GM12878 (cell line): ENCODE results near the gene NOL4L. TPM values are rescaled to one million over a fixed set of nuclear protein-coding genes. Genes with fewer than 3 reads are reported as not detected.

Source experiments
- ATAC-seq: fragments of 200-7000 bp; cut with Tn5 transposase; 3 replicates; pipeline ENCODE4 v1.9.1; 2020; ENCODE audit warnings: mild to moderate bottlenecking, moderate library complexity
- BruUV-seq: library from RNA; stranded (reverse); fragments of 400-500 nt; replicated peaks from 2 replicates; lab custom pipeline; 2021; lab: Mats Ljungman, UMichigan
- CTCF ChIA-PET: fragments of 300-600 bp; sonication (Branson Sonifier 250); formaldehyde crosslinking; extraction: SDS; loops from one replicate; lab custom pipeline; 2021; ENCODE audit warnings: inconsistent platforms; lab: Yijun Ruan, JAX
- POLR2A ChIA-PET: fragments of 350-600 bp; formaldehyde crosslinking; extraction: SDS; loops from one replicate; lab custom pipeline; 2021; ENCODE audit warnings: inconsistent platforms; lab: Charles Lee
- RAD21 ChIA-PET: fragments of 300-600 bp; sonication (Branson Sonifier 250); formaldehyde crosslinking; loops from one replicate; lab custom pipeline; 2023; ENCODE audit warnings: antibody characterized with exemption; ENCODE audit not compliant: unreplicated experiment; lab: Charles Lee
- SMC1A ChIA-PET: fragments of 300-600 bp; sonication (Branson Sonifier 250); formaldehyde crosslinking; loops from one replicate; lab custom pipeline; 2023; ENCODE audit not compliant: unreplicated experiment, uncharacterized antibody; lab: Charles Lee
- DNase-seq: peaks from one replicate; pipeline ENCODE4 v3.0.0-alpha.2; 2011; ENCODE audit warnings: low read depth, low spot score
- FAIRE-seq: peaks from 3 replicates; lab custom pipeline; 2011; peaks lifted over from hg19 to GRCh38; lab: Jason Lieb, UNC
- H2AFZ ChIP-seq: 2 replicates; pipeline ENCODE4 v1.6.0; 2011; ENCODE audit warnings: low read depth, low read length, control low read depth; ENCODE audit not compliant: control insufficient read depth
- H3K27ac ChIP-seq: 2 replicates; pipeline ENCODE4 v1.5.1; 2011; ENCODE audit warnings: control low read depth; ENCODE audit not compliant: control insufficient read depth, insufficient read depth
- H3K27me3 ChIP-seq, 2 experiments: replicated peaks in 1 of 2; 2 replicates each; pipeline versions ENCODE4 v1.6.0 to v1.6.1; 2011; ENCODE audit warnings: low read length in 1 of 2; ENCODE audit not compliant: control insufficient read depth in 2 of 2, insufficient read depth in 2 of 2
- H3K36me3 ChIP-seq, 2 experiments: 2 replicates each; pipeline ENCODE4 v1.5.1; 2011; ENCODE audit warnings: low read length in 1 of 2; ENCODE audit not compliant: control insufficient read depth in 2 of 2, insufficient read depth in 2 of 2
- H3K4me1 ChIP-seq: 2 replicates; pipeline ENCODE4 v1.6.1; 2011; ENCODE audit warnings: mild to moderate bottlenecking, low read length, moderate library complexity, mixed read lengths; ENCODE audit not compliant: control insufficient read depth, insufficient read depth
- H3K4me2 ChIP-seq: 2 replicates; pipeline ENCODE4 v1.6.0; 2011; ENCODE audit warnings: control low read depth; ENCODE audit not compliant: control insufficient read depth, insufficient read depth
- H3K4me3 ChIP-seq: fragments of 200-600 bp; sonication (generic); 2 replicates; pipeline ENCODE4 v1.5.1; 2016
- H3K79me2 ChIP-seq: 2 replicates; pipeline ENCODE4 v1.6.0; 2011; ENCODE audit warnings: low read length; ENCODE audit not compliant: control insufficient read depth, insufficient read depth
- H3K9ac ChIP-seq: 2 replicates; pipeline ENCODE4 v1.8.0; 2011; ENCODE audit warnings: low read length, control low read depth, mixed read lengths; ENCODE audit not compliant: control insufficient read depth, insufficient read depth
- H3K9me3 ChIP-seq: replicated peaks from 3 replicates; pipeline ENCODE4 v1.5.1; 2011; ENCODE audit warnings: mild to moderate bottlenecking, low read length; ENCODE audit not compliant: control insufficient read depth, insufficient read depth
- H4K20me1 ChIP-seq: 2 replicates; pipeline ENCODE4 v1.6.0; 2011; ENCODE audit not compliant: control insufficient read depth, insufficient read depth
- CUX1 ChIP-seq: IDR thresholded peaks from 2 replicates; pipeline ENCODE4 v1.6.1; 2012; ENCODE audit warnings: improper control_type of control experiment, low read depth, low read length; ENCODE audit not compliant: insufficient replicate concordance
- HCFC1 ChIP-seq: fragments of 150-350 bp; IDR thresholded peaks from 2 replicates; pipeline ENCODE4 v1.6.1; 2014; ENCODE audit warnings: low read length
- IKZF2 ChIP-seq, 2 experiments: fragments of 450-650 bp; IDR thresholded peaks; 2 replicates each; pipeline ENCODE4 v1.6.1; 2017; ENCODE audit warnings: mild to moderate bottlenecking in 2 of 2, moderate library complexity in 2 of 2
- NFIC ChIP-seq: IDR thresholded peaks from 2 replicates; pipeline ENCODE4 v1.6.1; 2012; ENCODE audit warnings: low read depth, mild to moderate bottlenecking, inconsistent platforms, low read length, moderate library complexity
- RFX5 ChIP-seq: IDR thresholded peaks from 2 replicates; pipeline ENCODE4 v1.6.1; 2011; ENCODE audit warnings: low read depth, low read length, improper control_type of control experiment
- SIX5 ChIP-seq: IDR thresholded peaks from 2 replicates; pipeline ENCODE4 v1.6.1; 2011; ENCODE audit warnings: mild to moderate bottlenecking, low read depth, low read length, moderate library complexity; ENCODE audit not compliant: severe bottlenecking
- SMC3 ChIP-seq: IDR thresholded peaks from 2 replicates; pipeline ENCODE4 v1.6.1; 2011; ENCODE audit warnings: low read length, improper control_type of control experiment, borderline replicate concordance
- TAF1 ChIP-seq: IDR thresholded peaks from 2 replicates; pipeline ENCODE4 v1.6.1; 2011; ENCODE audit warnings: mild to moderate bottlenecking, low read depth, low read length, borderline replicate concordance
- ZBED1 ChIP-seq: IDR thresholded peaks from 2 replicates; pipeline ENCODE4 v1.6.1; 2016; ENCODE audit warnings: borderline replicate concordance
- ZNF274 ChIP-seq: IDR thresholded peaks from one replicate; pipeline ENCODE4 v1.8.0; 2011; ENCODE audit not compliant: insufficient read length, insufficient read depth
- ZNF687 ChIP-seq: fragments of 450-650 bp; IDR thresholded peaks from 2 replicates; pipeline ENCODE4 v1.6.1; 2017; ENCODE audit warnings: mild to moderate bottlenecking, moderate library complexity
- WGBS: methylation state at CpG from one replicate; pipeline ENCODE4 v1.1.6; 2016; ENCODE audit warnings: low lambda C conversion rate; ENCODE audit not compliant: insufficient replicate concordance, insufficient coverage; ENCODE audit errors: missing lambda C conversion rate; 5-methylcytosine and 5-hydroxymethylcytosine counted together
- in situ Hi-C: fragments of 300-500 bp; cut with MboI; formaldehyde crosslinking; loops from 9 replicates; pipeline ENCODE4 v1.14.3; 2018; ENCODE audit warnings: mixed read lengths
- intact Hi-C: fragments of 100-400 bp; cut with micrococcal nuclease; formaldehyde crosslinking; loops from one replicate; pipeline ENCODE4 v1.14.2; 2022; ENCODE audit not compliant: unreplicated experiment
- polyA plus RNA-seq, 11 experiments: library from polyadenylated mRNA; depleted of rRNA in 4 of 11; unstranded in 6 of 11; stranded (reverse) in 5 of 11; fragments of >200 nt; fragmentation: Nextera tagmentation in 4 of 11; fragmentation: Illumina TruSeq in 1 of 11; extraction: Ambion mirVana in 4 of 11; extraction: Trizol in 1 of 11; gene quantifications; 1 replicate in 1 of 11; 2 replicates in 10 of 11; pipeline versions ENCODE4 v1.2.1 to v1.2.3, GENCODE V29; 2011 to 2016; ENCODE audit warnings: inconsistent platforms in 2 of 11, missing spikeins in 2 of 11, low read depth in 1 of 11
- total RNA-seq, 4 experiments: library from RNA; depleted of rRNA in 3 of 4; stranded (reverse); fragments of >200 nt in 3 of 4; fragmentation: Illumina TruSeq in 1 of 4; extraction: Trizol in 1 of 4; gene quantifications; 2 replicates each; pipeline versions ENCODE4 v1.2.1 to v1.2.3, GENCODE V29; 2013 to 2021

Gene NOL4L
- total and polyA plus RNA-seq, 10 of the 15 experiments (the other 5 are each of a cell fraction or from before 2014, with no cell fraction given): 2.3 to 24.0 (median 8.0) TPM

- no peak overlapping the region for H3K27ac ChIP-seq
- intact Hi-C loops (no loop called here), in situ Hi-C loops (no loop called here)
- SMC1A ChIA-PET: no interaction called here
- H3K27me3 ChIP-seq: no peaks in the 10 kb centered on the region
- CTCF ChIA-PET: no interaction called here
- RAD21 ChIA-PET: no interaction called here
- H4K20me1 ChIP-seq: no peaks in the 10 kb centered on the region
- H3K36me3 ChIP-seq: no peaks in the 10 kb centered on the region
- H3K79me2 ChIP-seq: no peaks in the 10 kb centered on the region
- no peak for FAIRE-seq
- H3K4me2 ChIP-seq: no peak overlapping the region
- H2AFZ ChIP-seq: no peak overlapping the region
- DNase-seq: no peak
- no peaks in the 10 kb centered on the region for H3K9me3 ChIP-seq
- H3K4me3 ChIP-seq: no peak overlapping the region
- H3K9ac ChIP-seq: no peak overlapping the region
- no peak for TF ChIP-seq RFX5
- no peak for TF ChIP-seq ZNF687
- no peak for TF ChIP-seq ZBED1
- no peak for TF ChIP-seq SIX5
- TF ChIP-seq IKZF2 (IDR thresholded peaks at IDR 0.05): no peak
- TF ChIP-seq ZNF274: no peak
- TF ChIP-seq SMC3: no peak
- no peak for TF ChIP-seq CUX1
- TF ChIP-seq NFIC: no peak
- TF ChIP-seq TAF1: no peak
- TF ChIP-seq HCFC1: no peak
- TF ChIP-seq, all 136 proteins: peak for 0
- WGBS: 26% methylated on average over 14 of the region's 14 CpGs
- BruUV-seq: no TSS peak
- no peak for ATAC-seq
- POLR2A ChIA-PET: interaction anchor here (0.5 kb wide), 1 partner anchor 1365 kb away, joined by 3 read pairs; no protein-coding TSS in a partner anchor
- no peaks in the 10 kb centered on the region for H3K4me1 ChIP-seq
Observed at GRCh38 chr20:32609111-32609773, 24.1 kb upstream of the NOL4L start.
